Adrenal gland (tissue), 19 donors: ENCODE results near the gene EFL1. TPM values are rescaled to one million over a fixed set of nuclear protein-coding genes. Genes with fewer than 3 reads are reported as not detected.
"Not testable (repeated sequence)": the region's sequence is repeated elsewhere in the genome, so short reads cannot be mapped to it uniquely, and the experiment has no call there.

Source experiments
- DNase-seq, 7 donors: peaks; one replicate each; pipeline ENCODE4 v3.0.0-alpha.2; 2019 to 2020
- H3K27ac ChIP-seq, 5 donors: fragments of 200-600 bp; sonication (generic) in 4 of 5; 1 replicate in 3 of 5; 2 replicates in 2 of 5; pipeline versions ENCODE4 v1.5.1 to v1.8.0; 2016 to 2020; ENCODE audit warnings: mild to moderate bottlenecking in 1 of 5
- H3K27me3 ChIP-seq: fragments of 200-600 bp; 2 replicates; pipeline ENCODE4 v1.8.0; 2021
- H3K36me3 ChIP-seq, 2 donors: fragments of 200-600 bp; replicated peaks in 1 of 2; 1 replicate in 1 of 2; 2 replicates in 1 of 2; pipeline versions ENCODE4 v1.5.1 to v1.8.0; 2018 to 2022
- H3K4me1 ChIP-seq, 2 donors: fragments of 200-600 bp; replicated peaks in 1 of 2; 1 replicate in 1 of 2; 2 replicates in 1 of 2; pipeline versions ENCODE4 v1.5.1 to v1.8.0; 2018 to 2021
- H3K4me3 ChIP-seq, 4 donors: fragments of 200-600 bp; sonication (generic) in 3 of 4; one replicate each; pipeline ENCODE4 v1.5.1; 2016 to 2018
- H3K9me3 ChIP-seq, 3 donors: fragments of 200-600 bp; sonication (generic) in 1 of 3; replicated peaks in 1 of 3; 1 replicate in 2 of 3; 2 replicates in 1 of 3; pipeline versions ENCODE4 v1.5.1 to v1.8.0; 2016 to 2021
- CTCF ChIP-seq, 6 experiments: fragments of 450-650 bp in 4 of 6; fragments of 200-600 bp in 2 of 6; sonication (generic) in 1 of 6; IDR thresholded peaks; 1 replicate in 5 of 6; 2 replicates in 1 of 6; pipeline versions ENCODE4 v1.5.1 to v1.8.0; 2016 to 2021; ENCODE audit warnings: antibody characterized with exemption in 6 of 6, mild to moderate bottlenecking in 2 of 6, moderate library complexity in 1 of 6
- POLR2A ChIP-seq, 2 donors: fragments of 450-650 bp; IDR thresholded peaks; one replicate each; pipeline ENCODE4 v1.6.1; 2017; ENCODE audit warnings: antibody characterized with exemption in 2 of 2, mild to moderate bottlenecking in 2 of 2, moderate library complexity in 1 of 2
- WGBS, 4 donors: extraction: QIAGEN DNeasy Blood & Tissue Kit in 2 of 4; methylation state at CpG; one replicate each; pipeline versions ENCODE4 v1.1.5 to v1.1.7; 2013 to 2017; 5-methylcytosine and 5-hydroxymethylcytosine counted together
- intact Hi-C, 2 donors: fragments of 100-400 bp; cut with DNase I; formaldehyde crosslinking; loops; one replicate each; pipeline versions ENCODE4 v1.14.1 to v1.15.0; 2022 to 2023
- long read RNA-seq, 10 donors: library from polyadenylated mRNA in 3 of 10; unstranded in 2 of 10; stranded (forward) in 1 of 10; transcript quantifications; one replicate each; pipeline ENCODE4 v2.0.0 and lab custom pipeline, GENCODE V29; 2021 to 2026
- polyA plus RNA-seq, 3 donors: library from polyadenylated mRNA; stranded (reverse); fragments of 200-250 nt in 2 of 3; fragments of 350-450 nt in 1 of 3; fragmentation: Illumina TruSeq in 1 of 3; extraction: RNeasy Lipid Tissue Mini Kit (QIAGEN cat#74804) in 1 of 3; gene quantifications; one replicate each; pipeline ENCODE4 v1.2.3, GENCODE V29; 2013 to 2014
- total RNA-seq, 9 donors: library from RNA; depleted of rRNA in 4 of 9; stranded (reverse); fragments of >200 nt in 4 of 9; fragments of 120-200 nt in 1 of 9; fragmentation: NEBNext Ultra II Directional in 1 of 9; extraction: Animal tissue kit (Norgen Biotek cat#: 25700) in 1 of 9; gene quantifications; one replicate each; pipeline versions ENCODE4 v1.1.0 to v1.2.4, GENCODE V29; 2013 to 2023
- donor health status: healthy with polysubstance abuse.
- donor health status: Bipolar disorder and iron deficiency.
- donor health status: DM: yes; HTN: yes; CAD: no.
- donor health status: DM: no; HTN: no; CAD: no.
- donor health status: DM: no; HTN: no; CAD: no.
- donor health status: DM: yes; HTN: yes; CAD: no.

Gene EFL1
- total RNA-seq: 10 to 100 TPM; 15.3 to 26.1 (median 18.0) TPM
- polyA plus RNA-seq: 10 to 100 TPM in 1 of 3 donors, 1 to 10 TPM in 2; 3.1 to 29.8 (median 3.5) TPM
- long read RNA-seq, donor 1, partial matches to known transcripts: 0 of 4 reads
- long read RNA-seq, donor 1, other reads (novel, unspliced or antisense): 0 of 4 reads
- long read RNA-seq, donor 2, partial matches to known transcripts: 0 of 1 reads
- long read RNA-seq, donor 2, other reads (novel, unspliced or antisense): 0 of 1 reads
- long read RNA-seq, donor 3, partial matches to known transcripts: 0 of 2 reads
- long read RNA-seq, donor 3, other reads (novel, unspliced or antisense): 0 of 2 reads
- long read RNA-seq, donor 4, partial matches to known transcripts: 7 of 11 reads
- long read RNA-seq, donor 4, other reads (novel, unspliced or antisense): 2 of 11 reads
- long read RNA-seq, donor 5, transcript EFL1-201 (20 exons, 3,675 nt): major isoform, 37 of 51 reads
- long read RNA-seq, donor 5, partial matches to known transcripts: 4 of 51 reads
- long read RNA-seq, donor 5, other reads (novel, unspliced or antisense): 10 of 51 reads
- long read RNA-seq, donor 6, partial matches to known transcripts: 8 of 12 reads
- long read RNA-seq, donor 6, other reads (novel, unspliced or antisense): 3 of 12 reads
- long read RNA-seq, donor 7: 0 reads
- long read RNA-seq, donor 8, partial matches to known transcripts: 0 of 2 reads
- long read RNA-seq, donor 8, other reads (novel, unspliced or antisense): 0 of 2 reads
- long read RNA-seq, donor 9, partial matches to known transcripts: 0 of 1 reads
- long read RNA-seq, donor 9, other reads (novel, unspliced or antisense): 0 of 1 reads
- long read RNA-seq, donor 10: 0 reads

DNA sequence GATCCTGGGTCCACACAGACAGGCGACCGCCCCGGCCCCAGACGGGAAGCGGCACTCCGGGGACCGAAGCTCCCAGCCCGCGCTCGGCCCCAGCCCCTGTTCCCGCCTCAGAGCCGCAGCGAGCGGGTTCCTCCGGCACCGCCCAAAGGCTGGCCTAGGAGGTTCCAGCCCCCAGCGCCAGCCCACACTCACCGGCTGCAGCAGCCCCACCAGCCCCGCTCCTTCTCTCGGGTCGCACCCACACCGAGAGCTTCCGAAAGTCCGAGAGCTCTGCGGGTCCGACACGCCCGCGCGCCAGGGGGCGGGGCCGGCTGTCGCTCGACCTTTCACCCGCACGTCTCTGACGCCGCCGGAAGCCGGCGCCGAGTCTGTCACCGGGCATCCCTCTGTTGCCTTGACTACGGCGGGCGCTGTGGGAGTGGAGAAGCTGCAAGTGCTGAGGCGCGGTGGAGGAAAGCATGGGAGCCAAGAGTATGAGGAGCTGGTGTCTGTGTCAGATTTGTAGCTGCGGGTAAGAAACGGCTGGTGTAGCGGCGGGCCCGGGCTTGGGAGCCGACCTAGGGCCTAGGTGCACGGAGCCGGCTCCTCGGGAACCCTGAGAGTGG is at the start of gene EFL1, which contains the start of gene SAXO2:
Gene EFL1, minus strand, starts transcription at position 313 of the 605 bp plus-strand sequence. CDS start 956 bp downstream, outside the sequence.
Gene SAXO2, plus strand, starts transcription at position 397 of the 605 bp plus-strand sequence. Its CDS starts 62 bp downstream, at position 459.
- H3K27ac ChIP-seq: peak within 1 kb of the TSS in 4 of 5 donors; percentile 69 to 88 (median 86)
- intact Hi-C loops: no loop called here
- WGBS, 4 donors: 0 to 1% (median 0%) methylated on average over 3 to 57 of the region's 57 CpGs

GRCh38 chr15:82311321-82311720 is 48.8 kb upstream of the EFL1 start:
- DNase-seq: not testable (repeated sequence)

More for the DNA sequence above, at the start of gene EFL1, which contains the start of gene SAXO2:
- Histone ChIP-seq H3K4me3 (peak within 1 kb of the TSS; percentile 46 to 92 (median 66)), H3K4me1 (peaks cover 6 to 23% of the 10 kb centered on the region in 2 donors), H3K36me3 (peaks cover 0 to 9% of the 10 kb centered on the region in 2 donors), H3K9me3 (no peaks in the 10 kb centered on the region), H3K27me3 (no peaks in the 10 kb centered on the region)
- TF ChIP-seq CTCF (IDR thresholded peaks at IDR 0.05): no peak
- TF ChIP-seq POLR2A (IDR thresholded peaks at IDR 0.05): peak; percentile 28 to 70
- peak; percentile 93 to 97 (median 94) for DNase-seq

DNA sequence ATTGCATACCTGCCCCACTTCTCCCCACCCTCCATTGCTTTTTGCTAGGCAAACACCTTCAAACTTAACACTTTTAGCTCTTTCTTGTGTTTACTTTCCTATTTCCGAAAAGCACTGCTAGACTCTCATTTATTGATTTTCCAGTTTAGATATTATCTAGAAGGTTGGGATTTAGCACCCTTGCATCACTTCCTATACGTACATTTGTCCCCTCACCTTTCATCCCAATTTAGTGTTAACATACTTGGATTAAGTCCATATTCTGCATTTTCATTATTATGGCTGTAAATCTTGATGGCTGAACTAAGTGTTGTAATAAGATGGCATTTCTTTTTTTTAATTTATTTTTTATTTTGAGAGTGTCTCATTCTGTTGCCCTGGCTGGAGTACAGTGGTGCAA is 47.3 kb upstream of the EFL1 start:
- Histone ChIP-seq H3K9me3 (no peaks in the 10 kb centered on the region), H3K4me1 (no peaks in the 10 kb centered on the region), H3K27ac (no peak overlapping the region), H3K4me3 (no peak overlapping the region), H3K36me3 (no peaks in the 10 kb centered on the region), H3K27me3 (no peaks in the 10 kb centered on the region)
- intact Hi-C loops: no loop called here
- 80 to 93% (median 86%) methylated on average over 2 of the region's 2 CpGs for WGBS, 4 donors
- DNase-seq: no peak
- no peak for TF ChIP-seq POLR2A (IDR thresholded peaks at IDR 0.05)
- TF ChIP-seq CTCF (IDR thresholded peaks at IDR 0.05): no peak

More at GRCh38 chr15:82311321-82311720, 48.8 kb upstream of the EFL1 start:
- H3K4me1 ChIP-seq, H3K4me3 ChIP-seq, intact Hi-C loops, H3K36me3 ChIP-seq, H3K27me3 ChIP-seq, H3K9me3 ChIP-seq, H3K27ac ChIP-seq: not testable (repeated sequence)
- WGBS, 4 donors: 85 to 94% (median 86%) methylated on average over 3 to 5 of the region's 5 CpGs

- H3K4me1 ChIP-seq: no peaks in the 10 kb centered on the region
- no peaks in the 10 kb centered on the region for H3K27me3 ChIP-seq
- DNase-seq: no peak
- no peaks in the 10 kb centered on the region for H3K9me3 ChIP-seq
- no peak overlapping the region for H3K4me3 ChIP-seq
- no peak for TF ChIP-seq CTCF (IDR thresholded peaks at IDR 0.05)
- no peak for TF ChIP-seq POLR2A (IDR thresholded peaks at IDR 0.05)
- H3K36me3 ChIP-seq: no peaks in the 10 kb centered on the region
- no peak overlapping the region for H3K27ac ChIP-seq
- WGBS, 4 donors: 89 to 95% (median 91%) methylated on average over 7 to 8 of the region's 8 CpGs
- intact Hi-C loops: no loop called here
Measured at GRCh38 chr15:82307714-82308081, 45.2 kb upstream of the EFL1 start.
